Thyroid gland (tissue), 4 donors: ENCODE data around the gene BRWD1.

ENCODE experiments used
- POLR2A ChIP-seq, 2 donors: fragments of 450-650 bp; IDR thresholded peaks; one replicate each; pipeline ENCODE4 v1.6.1; 2017; ENCODE audit warnings: antibody characterized with exemption in 2 of 2, mild to moderate bottlenecking in 2 of 2, moderate library complexity in 1 of 2
- TF ChIP-seq, protein P1 (sequence below), 6 experiments: fragments of 200-600 bp in 3 of 6; fragments of 450-650 bp in 3 of 6; sonication (generic) in 3 of 6; IDR thresholded peaks; one replicate each; pipeline ENCODE4 v1.5.1; 2016 to 2019; ENCODE audit warnings: antibody characterized with exemption in 6 of 6, mild to moderate bottlenecking in 2 of 6, inconsistent platforms in 1 of 6, moderate library complexity in 1 of 6

GRCh38 chr21:39341249-39341923 is 28.0 kb upstream of the BRWD1 start:
- TF ChIP-seq, protein P1, sequence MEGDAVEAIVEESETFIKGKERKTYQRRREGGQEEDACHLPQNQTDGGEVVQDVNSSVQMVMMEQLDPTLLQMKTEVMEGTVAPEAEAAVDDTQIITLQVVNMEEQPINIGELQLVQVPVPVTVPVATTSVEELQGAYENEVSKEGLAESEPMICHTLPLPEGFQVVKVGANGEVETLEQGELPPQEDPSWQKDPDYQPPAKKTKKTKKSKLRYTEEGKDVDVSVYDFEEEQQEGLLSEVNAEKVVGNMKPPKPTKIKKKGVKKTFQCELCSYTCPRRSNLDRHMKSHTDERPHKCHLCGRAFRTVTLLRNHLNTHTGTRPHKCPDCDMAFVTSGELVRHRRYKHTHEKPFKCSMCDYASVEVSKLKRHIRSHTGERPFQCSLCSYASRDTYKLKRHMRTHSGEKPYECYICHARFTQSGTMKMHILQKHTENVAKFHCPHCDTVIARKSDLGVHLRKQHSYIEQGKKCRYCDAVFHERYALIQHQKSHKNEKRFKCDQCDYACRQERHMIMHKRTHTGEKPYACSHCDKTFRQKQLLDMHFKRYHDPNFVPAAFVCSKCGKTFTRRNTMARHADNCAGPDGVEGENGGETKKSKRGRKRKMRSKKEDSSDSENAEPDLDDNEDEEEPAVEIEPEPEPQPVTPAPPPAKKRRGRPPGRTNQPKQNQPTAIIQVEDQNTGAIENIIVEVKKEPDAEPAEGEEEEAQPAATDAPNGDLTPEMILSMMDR (IDR thresholded peaks at IDR 0.05) = no peak
- TF ChIP-seq POLR2A (IDR thresholded peaks at IDR 0.05) = no peak
